ENCODE data around the gene DOCK2.

The DOCK2 gene

GRCh38 chr5:170038241-170038640 is 401.2 kb downstream of the DOCK2 start:
- DNase-seq (ENCODE audit: low spot score) = no peak
- no peak overlapping the region for H3K27ac ChIP-seq
- CTCF ChIA-PET = no interaction called here
- no peak for TF ChIP-seq CTCF (conservative IDR thresholded peaks at IDR 0.05; ENCODE audit: low read depth)
- POLR2A ChIA-PET (ENCODE audit: low non-redundant PET) = no interaction called here

- no peak for TF ChIP-seq CTCF (conservative IDR thresholded peaks at IDR 0.05; ENCODE audit: low read depth)
- ChIA-PET POLR2A (ENCODE audit: low non-redundant PET) (no interaction called here), CTCF (no interaction called here)
- DNase-seq (ENCODE audit: low spot score) = no peak
- H3K27ac ChIP-seq = no peak overlapping the region
Observed at GRCh38 chr5:170039830-170040229, 402.8 kb downstream of the DOCK2 start.

GRCh38 chr5:170046241-170046640 is 409.2 kb downstream of the DOCK2 start:
- ChIA-PET CTCF (interaction anchor here (0.6 to 0.8 kb wide), 2 partner anchors 11 to 153 kb away, joined by 3 to 5 read pairs; no protein-coding TSS in a partner anchor), POLR2A (ENCODE audit: low non-redundant PET) (no interaction called here)
- TF ChIP-seq CTCF (conservative IDR thresholded peaks at IDR 0.05; ENCODE audit: low read depth) = no peak
- H3K27ac ChIP-seq = no peak overlapping the region
- DNase-seq (ENCODE audit: low spot score) = no peak

GRCh38 chr5:170049713-170050112 is 412.6 kb downstream of the DOCK2 start:
- no peak for TF ChIP-seq CTCF (conservative IDR thresholded peaks at IDR 0.05; ENCODE audit: low read depth)
- H3K27ac ChIP-seq = no peak overlapping the region
- POLR2A ChIA-PET (ENCODE audit: low non-redundant PET) = no interaction called here
- no peak for DNase-seq (ENCODE audit: low spot score)
- CTCF ChIA-PET = interaction anchor here (0.6 to 0.9 kb wide), 2 partner anchors 22 to 216 kb away, joined by 3 read pairs; no protein-coding TSS in a partner anchor

GRCh38 chr5:170053896-170054295 is 416.8 kb downstream of the DOCK2 start:
- no peak for DNase-seq (ENCODE audit: low spot score)
- ChIA-PET CTCF (interaction anchor here (0.6 kb wide), 1 partner anchor 352 kb away, joined by 3 read pairs; no protein-coding TSS in a partner anchor), POLR2A (ENCODE audit: low non-redundant PET) (no interaction called here)
- no peak for TF ChIP-seq CTCF (conservative IDR thresholded peaks at IDR 0.05; ENCODE audit: low read depth)
- H3K27ac ChIP-seq = no peak overlapping the region

- no peak for TF ChIP-seq CTCF (conservative IDR thresholded peaks at IDR 0.05; ENCODE audit: low read depth)
- ChIA-PET POLR2A (ENCODE audit: low non-redundant PET) (no interaction called here), CTCF (no interaction called here)
- no peak overlapping the region for H3K27ac ChIP-seq
- DNase-seq (ENCODE audit: low spot score) = no peak
Observed at GRCh38 chr5:170055606-170056005, 418.5 kb downstream of the DOCK2 start.
